GM12878 (cell line): ENCODE data around the gene RHPN2. TPM values are rescaled to one million over a fixed set of nuclear protein-coding genes. Genes with fewer than 3 reads are reported as not detected.

Source experiments
- ATAC-seq: fragments of 200-7000 bp; cut with Tn5 transposase; 3 replicates; pipeline ENCODE4 v1.9.1; 2020; ENCODE audit warnings: mild to moderate bottlenecking, moderate library complexity
- BruUV-seq: library from RNA; stranded (reverse); fragments of 400-500 nt; replicated peaks from 2 replicates; lab custom pipeline; 2021; lab: Mats Ljungman, UMichigan
- CTCF ChIA-PET: fragments of 300-600 bp; sonication (Branson Sonifier 250); formaldehyde crosslinking; extraction: SDS; loops from one replicate; lab custom pipeline; 2021; ENCODE audit warnings: inconsistent platforms; lab: Yijun Ruan, JAX
- POLR2A ChIA-PET: fragments of 350-600 bp; formaldehyde crosslinking; extraction: SDS; loops from one replicate; lab custom pipeline; 2021; ENCODE audit warnings: inconsistent platforms; lab: Charles Lee
- RAD21 ChIA-PET: fragments of 300-600 bp; sonication (Branson Sonifier 250); formaldehyde crosslinking; loops from one replicate; lab custom pipeline; 2023; ENCODE audit warnings: antibody characterized with exemption; ENCODE audit not compliant: unreplicated experiment; lab: Charles Lee
- SMC1A ChIA-PET: fragments of 300-600 bp; sonication (Branson Sonifier 250); formaldehyde crosslinking; loops from one replicate; lab custom pipeline; 2023; ENCODE audit not compliant: unreplicated experiment, uncharacterized antibody; lab: Charles Lee
- DNase-seq: peaks from one replicate; pipeline ENCODE4 v3.0.0-alpha.2; 2011; ENCODE audit warnings: low read depth, low spot score
- FAIRE-seq: peaks from 3 replicates; lab custom pipeline; 2011; peaks lifted over from hg19 to GRCh38; lab: Jason Lieb, UNC
- H2AFZ ChIP-seq: 2 replicates; pipeline ENCODE4 v1.6.0; 2011; ENCODE audit warnings: low read depth, low read length, control low read depth; ENCODE audit not compliant: control insufficient read depth
- H3K27ac ChIP-seq: 2 replicates; pipeline ENCODE4 v1.5.1; 2011; ENCODE audit warnings: control low read depth; ENCODE audit not compliant: control insufficient read depth, insufficient read depth
- H3K27me3 ChIP-seq, 2 experiments: replicated peaks in 1 of 2; 2 replicates each; pipeline versions ENCODE4 v1.6.0 to v1.6.1; 2011; ENCODE audit warnings: low read length in 1 of 2; ENCODE audit not compliant: control insufficient read depth in 2 of 2, insufficient read depth in 2 of 2
- H3K36me3 ChIP-seq, 2 experiments: 2 replicates each; pipeline ENCODE4 v1.5.1; 2011; ENCODE audit warnings: low read length in 1 of 2; ENCODE audit not compliant: control insufficient read depth in 2 of 2, insufficient read depth in 2 of 2
- H3K4me1 ChIP-seq: 2 replicates; pipeline ENCODE4 v1.6.1; 2011; ENCODE audit warnings: mild to moderate bottlenecking, low read length, moderate library complexity, mixed read lengths; ENCODE audit not compliant: control insufficient read depth, insufficient read depth
- H3K4me2 ChIP-seq: 2 replicates; pipeline ENCODE4 v1.6.0; 2011; ENCODE audit warnings: control low read depth; ENCODE audit not compliant: control insufficient read depth, insufficient read depth
- H3K4me3 ChIP-seq: fragments of 200-600 bp; sonication (generic); 2 replicates; pipeline ENCODE4 v1.5.1; 2016
- H3K79me2 ChIP-seq: 2 replicates; pipeline ENCODE4 v1.6.0; 2011; ENCODE audit warnings: low read length; ENCODE audit not compliant: control insufficient read depth, insufficient read depth
- H3K9ac ChIP-seq: 2 replicates; pipeline ENCODE4 v1.8.0; 2011; ENCODE audit warnings: low read length, control low read depth, mixed read lengths; ENCODE audit not compliant: control insufficient read depth, insufficient read depth
- H3K9me3 ChIP-seq: replicated peaks from 3 replicates; pipeline ENCODE4 v1.5.1; 2011; ENCODE audit warnings: mild to moderate bottlenecking, low read length; ENCODE audit not compliant: control insufficient read depth, insufficient read depth
- H4K20me1 ChIP-seq: 2 replicates; pipeline ENCODE4 v1.6.0; 2011; ENCODE audit not compliant: control insufficient read depth, insufficient read depth
- BACH1 ChIP-seq: fragments of 450-650 bp; IDR thresholded peaks from 2 replicates; pipeline ENCODE4 v1.6.1; 2017; ENCODE audit warnings: mild to moderate bottlenecking, borderline replicate concordance
- CBX5 ChIP-seq: sonication (generic); IDR thresholded peaks from 2 replicates; pipeline ENCODE4 v1.6.1; 2016; ENCODE audit warnings: low read depth, moderate library complexity, mild to moderate bottlenecking, inconsistent platforms
- CREM ChIP-seq: IDR thresholded peaks from 2 replicates; pipeline ENCODE4 v1.6.1; 2014; ENCODE audit warnings: antibody characterized with exemption, low read depth
- GABPA ChIP-seq: IDR thresholded peaks from 2 replicates; pipeline ENCODE4 v1.6.1; 2014; ENCODE audit warnings: antibody characterized with exemption, low read depth, mild to moderate bottlenecking, inconsistent platforms
- HCFC1 ChIP-seq: fragments of 150-350 bp; IDR thresholded peaks from 2 replicates; pipeline ENCODE4 v1.6.1; 2014; ENCODE audit warnings: low read length
- LARP7 ChIP-seq: fragments of 450-650 bp; IDR thresholded peaks from 2 replicates; pipeline ENCODE4 v1.6.1; 2017; ENCODE audit warnings: mild to moderate bottlenecking
- MEF2B ChIP-seq: fragments of 450-650 bp; IDR thresholded peaks from 2 replicates; pipeline ENCODE4 v1.6.1; 2018; ENCODE audit warnings: mild to moderate bottlenecking, moderate library complexity; ENCODE audit not compliant: partially characterized antibody, poor library complexity, severe bottlenecking
- POLR2AphosphoS5 ChIP-seq: IDR thresholded peaks from 2 replicates; pipeline ENCODE4 v1.6.1; 2011; ENCODE audit warnings: mild to moderate bottlenecking, low read length, inconsistent platforms
- WGBS: methylation state at CpG from one replicate; pipeline ENCODE4 v1.1.6; 2016; ENCODE audit warnings: low lambda C conversion rate; ENCODE audit not compliant: insufficient replicate concordance, insufficient coverage; ENCODE audit errors: missing lambda C conversion rate; 5-methylcytosine and 5-hydroxymethylcytosine counted together
- in situ Hi-C: fragments of 300-500 bp; cut with MboI; formaldehyde crosslinking; loops from 9 replicates; pipeline ENCODE4 v1.14.3; 2018; ENCODE audit warnings: mixed read lengths
- intact Hi-C: fragments of 100-400 bp; cut with micrococcal nuclease; formaldehyde crosslinking; loops from one replicate; pipeline ENCODE4 v1.14.2; 2022; ENCODE audit not compliant: unreplicated experiment
- polyA plus RNA-seq, 11 experiments: library from polyadenylated mRNA; depleted of rRNA in 4 of 11; unstranded in 6 of 11; stranded (reverse) in 5 of 11; fragments of >200 nt; fragmentation: Nextera tagmentation in 4 of 11; fragmentation: Illumina TruSeq in 1 of 11; extraction: Ambion mirVana in 4 of 11; extraction: Trizol in 1 of 11; gene quantifications; 1 replicate in 1 of 11; 2 replicates in 10 of 11; pipeline versions ENCODE4 v1.2.1 to v1.2.3, GENCODE V29; 2011 to 2016; ENCODE audit warnings: inconsistent platforms in 2 of 11, missing spikeins in 2 of 11, low read depth in 1 of 11
- total RNA-seq, 4 experiments: library from RNA; depleted of rRNA in 3 of 4; stranded (reverse); fragments of >200 nt in 3 of 4; fragmentation: Illumina TruSeq in 1 of 4; extraction: Trizol in 1 of 4; gene quantifications; 2 replicates each; pipeline versions ENCODE4 v1.2.1 to v1.2.3, GENCODE V29; 2013 to 2021
- TF ChIP-seq, protein P1 (sequence below): fragments of 450-650 bp; IDR thresholded peaks from 2 replicates; pipeline ENCODE4 v1.6.1; 2014; ENCODE audit warnings: mild to moderate bottlenecking
- TF ChIP-seq, protein P2 (sequence below): fragments of 450-650 bp; IDR thresholded peaks from 2 replicates; pipeline ENCODE4 v1.6.1; 2017; ENCODE audit warnings: mild to moderate bottlenecking, moderate library complexity
- TF ChIP-seq, protein P3 (sequence below): IDR thresholded peaks from 2 replicates; pipeline ENCODE4 v1.6.1; 2012; ENCODE audit warnings: low read length, inconsistent platforms
- TF ChIP-seq, protein P4 (sequence below): fragments of 450-650 bp; IDR thresholded peaks from 2 replicates; pipeline ENCODE4 v1.6.1; 2016; ENCODE audit warnings: mild to moderate bottlenecking, moderate library complexity, borderline replicate concordance

The RHPN2 gene
- total and polyA plus RNA-seq, 10 of the 15 experiments (the other 5 are each of a cell fraction or from before 2014, with no cell fraction given): 0.71 to 7.4 (median 3.7) TPM

DNA sequence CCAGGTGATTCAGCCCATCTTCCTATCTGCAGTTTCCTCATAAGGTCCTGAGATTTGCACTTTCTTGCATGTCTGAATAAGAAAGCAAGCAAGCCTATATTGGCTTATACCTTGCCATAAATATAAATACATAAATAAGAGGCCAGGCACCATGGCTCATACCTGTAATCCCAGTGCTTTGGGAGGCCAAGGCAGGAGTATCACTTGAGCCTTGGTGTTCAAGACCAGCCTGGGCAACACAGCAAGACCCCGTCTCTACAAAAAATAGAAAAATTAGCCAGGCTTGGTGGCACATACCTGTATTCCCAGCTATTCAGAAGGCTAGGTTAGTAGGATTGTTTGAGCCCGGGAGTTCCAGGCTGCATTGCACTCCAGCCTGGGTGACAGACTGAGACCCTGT is 10.8 kb upstream of the RHPN2 start:
- no peak overlapping the region for H3K27ac ChIP-seq
- POLR2A ChIA-PET: no interaction called here
- BruUV-seq: no TSS peak
- TF ChIP-seq, protein P1, sequence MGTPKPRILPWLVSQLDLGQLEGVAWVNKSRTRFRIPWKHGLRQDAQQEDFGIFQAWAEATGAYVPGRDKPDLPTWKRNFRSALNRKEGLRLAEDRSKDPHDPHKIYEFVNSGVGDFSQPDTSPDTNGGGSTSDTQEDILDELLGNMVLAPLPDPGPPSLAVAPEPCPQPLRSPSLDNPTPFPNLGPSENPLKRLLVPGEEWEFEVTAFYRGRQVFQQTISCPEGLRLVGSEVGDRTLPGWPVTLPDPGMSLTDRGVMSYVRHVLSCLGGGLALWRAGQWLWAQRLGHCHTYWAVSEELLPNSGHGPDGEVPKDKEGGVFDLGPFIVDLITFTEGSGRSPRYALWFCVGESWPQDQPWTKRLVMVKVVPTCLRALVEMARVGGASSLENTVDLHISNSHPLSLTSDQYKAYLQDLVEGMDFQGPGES: no peak
- no peak for TF ChIP-seq HCFC1
- no peak for TF ChIP-seq LARP7
- TF ChIP-seq CREM: no peak
- TF ChIP-seq, protein P2, sequence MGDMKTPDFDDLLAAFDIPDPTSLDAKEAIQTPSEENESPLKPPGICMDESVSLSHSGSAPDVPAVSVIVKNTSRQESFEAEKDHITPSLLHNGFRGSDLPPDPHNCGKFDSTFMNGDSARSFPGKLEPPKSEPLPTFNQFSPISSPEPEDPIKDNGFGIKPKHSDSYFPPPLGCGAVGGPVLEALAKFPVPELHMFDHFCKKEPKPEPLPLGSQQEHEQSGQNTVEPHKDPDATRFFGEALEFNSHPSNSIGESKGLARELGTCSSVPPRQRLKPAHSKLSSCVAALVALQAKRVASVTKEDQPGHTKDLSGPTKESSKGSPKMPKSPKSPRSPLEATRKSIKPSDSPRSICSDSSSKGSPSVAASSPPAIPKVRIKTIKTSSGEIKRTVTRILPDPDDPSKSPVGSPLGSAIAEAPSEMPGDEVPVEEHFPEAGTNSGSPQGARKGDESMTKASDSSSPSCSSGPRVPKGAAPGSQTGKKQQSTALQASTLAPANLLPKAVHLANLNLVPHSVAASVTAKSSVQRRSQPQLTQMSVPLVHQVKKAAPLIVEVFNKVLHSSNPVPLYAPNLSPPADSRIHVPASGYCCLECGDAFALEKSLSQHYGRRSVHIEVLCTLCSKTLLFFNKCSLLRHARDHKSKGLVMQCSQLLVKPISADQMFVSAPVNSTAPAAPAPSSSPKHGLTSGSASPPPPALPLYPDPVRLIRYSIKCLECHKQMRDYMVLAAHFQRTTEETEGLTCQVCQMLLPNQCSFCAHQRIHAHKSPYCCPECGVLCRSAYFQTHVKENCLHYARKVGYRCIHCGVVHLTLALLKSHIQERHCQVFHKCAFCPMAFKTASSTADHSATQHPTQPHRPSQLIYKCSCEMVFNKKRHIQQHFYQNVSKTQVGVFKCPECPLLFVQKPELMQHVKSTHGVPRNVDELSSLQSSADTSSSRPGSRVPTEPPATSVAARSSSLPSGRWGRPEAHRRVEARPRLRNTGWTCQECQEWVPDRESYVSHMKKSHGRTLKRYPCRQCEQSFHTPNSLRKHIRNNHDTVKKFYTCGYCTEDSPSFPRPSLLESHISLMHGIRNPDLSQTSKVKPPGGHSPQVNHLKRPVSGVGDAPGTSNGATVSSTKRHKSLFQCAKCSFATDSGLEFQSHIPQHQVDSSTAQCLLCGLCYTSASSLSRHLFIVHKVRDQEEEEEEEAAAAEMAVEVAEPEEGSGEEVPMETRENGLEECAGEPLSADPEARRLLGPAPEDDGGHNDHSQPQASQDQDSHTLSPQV: no peak
- no peak for TF ChIP-seq GABPA
- TF ChIP-seq CBX5: no peak
- TF ChIP-seq, protein P3, sequence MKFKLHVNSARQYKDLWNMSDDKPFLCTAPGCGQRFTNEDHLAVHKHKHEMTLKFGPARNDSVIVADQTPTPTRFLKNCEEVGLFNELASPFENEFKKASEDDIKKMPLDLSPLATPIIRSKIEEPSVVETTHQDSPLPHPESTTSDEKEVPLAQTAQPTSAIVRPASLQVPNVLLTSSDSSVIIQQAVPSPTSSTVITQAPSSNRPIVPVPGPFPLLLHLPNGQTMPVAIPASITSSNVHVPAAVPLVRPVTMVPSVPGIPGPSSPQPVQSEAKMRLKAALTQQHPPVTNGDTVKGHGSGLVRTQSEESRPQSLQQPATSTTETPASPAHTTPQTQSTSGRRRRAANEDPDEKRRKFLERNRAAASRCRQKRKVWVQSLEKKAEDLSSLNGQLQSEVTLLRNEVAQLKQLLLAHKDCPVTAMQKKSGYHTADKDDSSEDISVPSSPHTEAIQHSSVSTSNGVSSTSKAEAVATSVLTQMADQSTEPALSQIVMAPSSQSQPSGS: no peak
- TF ChIP-seq, protein P4, sequence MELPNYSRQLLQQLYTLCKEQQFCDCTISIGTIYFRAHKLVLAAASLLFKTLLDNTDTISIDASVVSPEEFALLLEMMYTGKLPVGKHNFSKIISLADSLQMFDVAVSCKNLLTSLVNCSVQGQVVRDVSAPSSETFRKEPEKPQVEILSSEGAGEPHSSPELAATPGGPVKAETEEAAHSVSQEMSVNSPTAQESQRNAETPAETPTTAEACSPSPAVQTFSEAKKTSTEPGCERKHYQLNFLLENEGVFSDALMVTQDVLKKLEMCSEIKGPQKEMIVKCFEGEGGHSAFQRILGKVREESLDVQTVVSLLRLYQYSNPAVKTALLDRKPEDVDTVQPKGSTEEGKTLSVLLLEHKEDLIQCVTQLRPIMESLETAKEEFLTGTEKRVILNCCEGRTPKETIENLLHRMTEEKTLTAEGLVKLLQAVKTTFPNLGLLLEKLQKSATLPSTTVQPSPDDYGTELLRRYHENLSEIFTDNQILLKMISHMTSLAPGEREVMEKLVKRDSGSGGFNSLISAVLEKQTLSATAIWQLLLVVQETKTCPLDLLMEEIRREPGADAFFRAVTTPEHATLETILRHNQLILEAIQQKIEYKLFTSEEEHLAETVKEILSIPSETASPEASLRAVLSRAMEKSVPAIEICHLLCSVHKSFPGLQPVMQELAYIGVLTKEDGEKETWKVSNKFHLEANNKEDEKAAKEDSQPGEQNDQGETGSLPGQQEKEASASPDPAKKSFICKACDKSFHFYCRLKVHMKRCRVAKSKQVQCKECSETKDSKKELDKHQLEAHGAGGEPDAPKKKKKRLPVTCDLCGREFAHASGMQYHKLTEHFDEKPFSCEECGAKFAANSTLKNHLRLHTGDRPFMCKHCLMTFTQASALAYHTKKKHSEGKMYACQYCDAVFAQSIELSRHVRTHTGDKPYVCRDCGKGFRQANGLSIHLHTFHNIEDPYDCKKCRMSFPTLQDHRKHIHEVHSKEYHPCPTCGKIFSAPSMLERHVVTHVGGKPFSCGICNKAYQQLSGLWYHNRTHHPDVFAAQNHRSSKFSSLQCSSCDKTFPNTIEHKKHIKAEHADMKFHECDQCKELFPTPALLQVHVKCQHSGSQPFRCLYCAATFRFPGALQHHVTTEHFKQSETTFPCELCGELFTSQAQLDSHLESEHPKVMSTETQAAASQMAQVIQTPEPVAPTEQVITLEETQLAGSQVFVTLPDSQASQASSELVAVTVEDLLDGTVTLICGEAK: no peak
- TF ChIP-seq BACH1: no peak
- no peak for TF ChIP-seq MEF2B
- no peak for TF ChIP-seq POLR2AphosphoS5

More for the DNA sequence above, 10.8 kb upstream of the RHPN2 start:
- Histone ChIP-seq H3K9ac (no peak overlapping the region), H2AFZ (no peak overlapping the region), H3K9me3 (no peaks in the 10 kb centered on the region), H3K27me3 (no peaks in the 10 kb centered on the region), H4K20me1 (no peaks in the 10 kb centered on the region), H3K79me2 (no peaks in the 10 kb centered on the region), H3K4me3 (no peak overlapping the region), H3K36me3 (no peaks in the 10 kb centered on the region), H3K4me1 (peaks cover 5% of the 10 kb centered on the region; the same call in 1 of the 2 replicates), H3K4me2 (no peak overlapping the region)
- intact Hi-C loops: no loop called here
- in situ Hi-C loops: no loop called here
- SMC1A ChIA-PET: interaction anchor here (1.0 kb wide), 1 partner anchor 48 kb away, joined by 3 read pairs; no protein-coding TSS in a partner anchor
- WGBS: 85% methylated on average over 2 of the region's 2 CpGs
- RAD21 ChIA-PET: no interaction called here
- CTCF ChIA-PET: no interaction called here
- DNase-seq (no peak), ATAC-seq (no peak), FAIRE-seq (no peak)
